GM18505 (cell line): ENCODE data around the gene SFR1.

ENCODE experiments used
- ATAC-seq: cut with Tn5 transposase; IDR thresholded peaks from one replicate; pipeline ENCODE4 v1.9.1; 2021; ENCODE audit not compliant: unreplicated experiment
- POLR2A ChIP-seq: IDR thresholded peaks from 4 replicates; pipeline ENCODE4 v1.6.1; 2011; ENCODE audit warnings: borderline replicate concordance; ENCODE audit not compliant: insufficient read depth, insufficient read length; ENCODE audit errors: extremely low read depth

The SFR1 gene

GRCh38 chr10:104092749-104093148 is 29.2 kb upstream of the SFR1 start:
- no peak for ATAC-seq
- TF ChIP-seq POLR2A: no peak

GRCh38 chr10:104096692-104097091 is 25.3 kb upstream of the SFR1 start:
- no peak for ATAC-seq
- TF ChIP-seq POLR2A: no peak

DNA sequence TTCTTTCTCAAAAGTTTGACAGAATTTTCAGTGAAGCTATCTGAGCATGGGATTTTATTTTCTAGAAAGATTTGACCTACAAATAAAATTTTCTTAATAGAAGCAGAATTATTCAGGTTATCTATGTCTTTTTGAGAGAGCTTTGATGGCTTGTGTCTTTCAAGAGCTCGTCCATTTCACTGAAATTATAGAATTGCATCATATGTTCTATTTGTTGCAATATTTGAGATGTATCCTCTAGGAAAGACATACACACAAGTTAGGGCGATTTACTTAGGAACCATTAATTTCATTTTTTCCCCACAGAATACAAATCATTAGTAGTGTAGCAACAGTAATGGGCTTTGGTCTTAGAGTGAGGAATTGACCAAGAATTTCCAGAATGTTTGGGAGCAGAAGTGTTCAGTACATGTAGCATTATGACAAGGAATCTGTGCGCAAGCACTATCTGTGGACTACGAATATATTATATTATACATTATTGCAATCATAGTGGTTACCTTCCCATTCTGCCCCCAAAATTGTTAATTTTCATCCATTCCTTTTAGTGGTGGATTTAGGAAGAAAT is 23.5 kb upstream of the SFR1 start:
- no peak for ATAC-seq
- TF ChIP-seq POLR2A: no peak

DNA sequence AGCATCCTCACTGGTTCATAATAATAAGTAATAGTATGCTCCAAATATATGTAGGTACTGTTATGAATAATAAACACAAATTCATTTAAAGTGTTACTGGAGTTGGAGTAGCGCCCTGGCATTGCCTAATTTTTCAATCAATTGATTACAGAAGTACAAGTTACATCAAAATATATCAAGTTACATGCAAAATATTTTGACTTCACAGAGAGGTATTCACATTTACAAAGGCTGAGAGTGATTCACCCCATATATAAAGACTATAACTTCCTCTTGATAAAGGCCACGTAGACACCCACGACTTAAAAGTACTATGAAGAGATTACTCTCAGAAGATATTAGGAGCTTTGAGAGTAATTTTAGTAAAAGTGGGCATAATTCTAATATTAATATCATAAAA is 22.7 kb upstream of the SFR1 start:
- no peak for ATAC-seq
- no peak for TF ChIP-seq POLR2A

GRCh38 chr10:104099941-104100340 is 22.0 kb upstream of the SFR1 start:
- ATAC-seq: no peak
- no peak for TF ChIP-seq POLR2A

GRCh38 chr10:104100795-104101194 is 21.2 kb upstream of the SFR1 start:
- no peak for ATAC-seq
- no peak for TF ChIP-seq POLR2A

DNA sequence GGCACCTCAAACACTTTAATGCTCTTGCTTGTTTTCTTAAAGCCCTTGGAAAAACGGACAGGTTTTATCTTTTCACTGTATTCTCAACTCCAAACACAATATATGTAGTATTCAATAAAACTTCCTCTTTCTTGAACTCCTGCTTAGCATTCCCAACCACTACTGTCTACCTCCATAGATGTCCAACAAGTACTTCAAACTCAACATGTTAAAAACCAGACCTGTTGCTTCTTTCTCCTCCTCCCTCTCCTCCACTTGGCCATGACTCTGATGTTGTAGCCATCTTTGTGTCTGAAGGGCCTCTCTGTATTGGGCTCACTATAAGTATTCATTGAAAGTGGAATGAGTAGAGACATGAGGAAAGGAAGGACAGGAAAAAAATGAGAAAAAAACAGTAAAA is 20.1 kb upstream of the SFR1 start:
- no peak for TF ChIP-seq POLR2A
- no peak for ATAC-seq

DNA sequence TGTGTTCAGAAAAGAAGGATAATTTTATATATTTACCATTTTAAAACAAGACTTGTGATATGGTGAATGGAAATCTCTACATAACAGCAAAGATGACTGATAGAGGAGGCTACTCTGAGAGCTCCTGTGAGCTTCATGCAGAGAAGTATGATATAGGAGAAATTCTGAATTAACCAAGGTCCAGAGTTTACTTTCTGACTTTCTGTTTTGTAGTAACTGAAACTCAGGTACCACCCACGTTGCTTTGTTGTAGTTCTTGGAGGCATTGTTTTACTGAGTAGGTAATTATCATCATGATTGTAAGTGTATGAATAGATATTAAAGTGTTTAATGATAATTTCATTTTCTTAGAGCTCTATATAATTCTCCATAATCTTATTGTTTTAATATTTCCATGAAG is 18.0 kb upstream of the SFR1 start:
- no peak for ATAC-seq
- TF ChIP-seq POLR2A: no peak

DNA sequence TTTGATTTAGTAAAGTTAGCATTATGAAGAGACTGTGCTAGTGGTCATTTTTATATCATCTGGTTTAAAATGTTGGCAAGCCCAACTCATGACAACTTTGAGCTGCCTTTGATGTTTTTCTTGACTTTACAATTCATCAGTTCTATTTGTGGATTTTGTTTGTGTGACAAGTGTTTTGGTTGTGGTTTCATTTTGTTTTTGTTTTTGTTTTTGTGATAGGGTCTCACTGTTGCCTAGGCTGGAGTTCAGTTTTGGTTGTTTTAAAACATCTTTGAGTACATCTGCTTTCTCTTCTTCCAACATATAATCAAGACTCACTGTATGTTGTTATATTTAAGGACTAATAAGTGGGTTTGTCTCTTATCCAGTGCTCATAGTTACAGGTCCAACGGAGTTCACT is 17.6 kb upstream of the SFR1 start:
- no peak for TF ChIP-seq POLR2A
- ATAC-seq: no peak

GRCh38 chr10:104104926-104105325 is 17.0 kb upstream of the SFR1 start:
- no peak for ATAC-seq
- TF ChIP-seq POLR2A: no peak

DNA sequence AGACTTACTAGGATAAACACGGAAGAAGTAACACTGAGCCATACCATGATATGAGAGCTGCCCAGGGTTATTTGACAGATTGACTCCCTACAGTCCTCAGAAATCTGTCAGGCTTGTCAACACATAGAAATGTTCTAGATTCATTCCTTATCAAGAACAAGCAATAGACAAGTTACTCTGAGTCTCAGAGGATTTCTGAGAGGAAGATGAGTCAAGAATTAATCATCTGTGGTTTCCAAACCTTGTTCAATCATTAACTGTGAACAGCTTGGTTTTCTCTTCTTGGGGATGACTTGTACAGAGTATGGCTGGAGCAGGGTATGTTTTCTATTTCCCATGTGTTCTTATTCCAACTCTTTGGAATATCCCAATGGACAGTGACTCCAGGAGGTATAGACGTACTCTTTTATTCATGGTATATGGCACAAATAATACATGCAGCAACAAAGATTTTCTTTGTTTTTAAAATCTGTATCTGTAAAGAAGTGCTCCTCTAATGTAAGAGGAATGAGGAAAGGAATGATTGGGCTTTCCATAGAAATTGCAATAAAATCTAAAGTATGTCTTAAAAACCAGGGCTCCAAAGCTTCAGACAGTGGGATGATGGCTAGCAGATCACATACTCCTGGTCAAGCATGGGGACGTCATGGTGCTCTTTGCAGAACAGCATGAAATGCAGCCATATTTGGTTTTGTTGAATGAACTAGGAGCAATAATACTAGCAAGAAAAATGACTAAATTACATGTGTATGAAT is 11.9 kb upstream of the SFR1 start:
- no peak for ATAC-seq
- TF ChIP-seq POLR2A: no peak

- no peak for ATAC-seq
- no peak for TF ChIP-seq POLR2A
Observed at GRCh38 chr10:104113376-104113956, 8.5 kb upstream of the SFR1 start.

GRCh38 chr10:104117839-104118323 is 4.1 kb upstream of the SFR1 start:
- TF ChIP-seq POLR2A: no peak
- no peak for ATAC-seq

- no peak for TF ChIP-seq POLR2A
- no peak for ATAC-seq
Observed at GRCh38 chr10:104119996-104120395, 2.0 kb upstream of the SFR1 start.
